NT2/D1 (cell line): Measurements from ENCODE around the gene CAMK2N1.
A peak's percentile ranks its signal among the peaks of the same experiment; 100 is the strongest.

Experiments used
- DNase-seq: peaks from one replicate; pipeline ENCODE4 v3.0.0-alpha.2; 2011; ENCODE audit warnings: low read depth, low spot score
- H3K27me3 ChIP-seq: 2 replicates; pipeline ENCODE4 v1.6.0; 2011; ENCODE audit warnings: mild to moderate bottlenecking; ENCODE audit not compliant: insufficient read length, insufficient read depth
- H3K36me3 ChIP-seq: 2 replicates; pipeline ENCODE4 v1.6.1; 2011; ENCODE audit warnings: mild to moderate bottlenecking, low read length, mixed read lengths; ENCODE audit not compliant: insufficient read depth, insufficient read length
- H3K4me1 ChIP-seq: 2 replicates; pipeline ENCODE4 v1.5.1; 2011; ENCODE audit not compliant: insufficient read depth, insufficient read length
- H3K4me3 ChIP-seq: 2 replicates; pipeline ENCODE4 v1.5.1; 2011; ENCODE audit warnings: low read depth; ENCODE audit not compliant: insufficient read length
- H3K9ac ChIP-seq: 2 replicates; pipeline ENCODE4 v1.6.0; 2011; ENCODE audit warnings: low read depth; ENCODE audit not compliant: insufficient read length
- H3K9me3 ChIP-seq: 2 replicates; pipeline ENCODE4 v1.5.1; 2011; ENCODE audit warnings: mild to moderate bottlenecking, low read length; ENCODE audit not compliant: insufficient read depth
- SUZ12 ChIP-seq: IDR thresholded peaks from 2 replicates; pipeline ENCODE4 v1.6.1; 2011; ENCODE audit not compliant: insufficient read length, insufficient read depth; ENCODE audit errors: extremely low read depth
- YY1 ChIP-seq: IDR thresholded peaks from 2 replicates; pipeline ENCODE4 v1.6.1; 2011; ENCODE audit not compliant: insufficient read length, insufficient read depth
- ZNF274 ChIP-seq: IDR thresholded peaks from 2 replicates; pipeline ENCODE4 v1.6.1; 2011; ENCODE audit warnings: mild to moderate bottlenecking, low read depth, low read length

Gene CAMK2N1

DNA sequence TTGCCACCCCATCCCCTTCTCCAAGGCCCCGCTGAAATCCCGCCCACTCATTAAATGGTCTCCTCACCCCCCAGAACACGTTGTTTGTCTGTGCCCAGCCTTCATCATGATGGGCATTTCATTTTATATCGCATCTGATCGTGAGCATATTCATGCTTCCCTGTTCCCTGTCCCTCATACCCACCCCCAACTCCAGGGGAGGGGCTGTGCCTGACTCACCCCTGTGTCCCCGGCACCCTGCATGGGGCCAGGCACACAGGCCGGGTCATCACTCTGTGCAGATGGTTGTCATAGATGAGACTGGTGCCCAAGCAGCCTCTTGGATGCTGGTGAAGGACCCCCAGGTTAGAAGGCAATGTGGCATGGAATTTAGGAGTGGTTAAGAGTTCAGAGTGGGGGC, 11.0 kb downstream of the CAMK2N1 start:
- H3K4me1 ChIP-seq, result peaks cover 9% of the 10 kb centered on the region

GRCh38 chr1:20474333-20474975, 11.6 kb downstream of the CAMK2N1 start:
- Histone ChIP-seq H3K9ac (no peak overlapping the region), H3K4me1 (peaks cover 9% of the 10 kb centered on the region), H3K27me3 (no peaks in the 10 kb centered on the region), H3K36me3 (no peaks in the 10 kb centered on the region), H3K4me3 (no peak overlapping the region), H3K9me3 (no peaks in the 10 kb centered on the region)
- no peak for TF ChIP-seq YY1
- TF ChIP-seq SUZ12, result no peak
- TF ChIP-seq ZNF274, result no peak
- DNase-seq, result no peak

More for the DNA sequence above, 11.0 kb downstream of the CAMK2N1 start:
- no peaks in the 10 kb centered on the region for H3K9me3 ChIP-seq
- TF ChIP-seq SUZ12, result no peak
- no peak for TF ChIP-seq ZNF274
- TF ChIP-seq YY1, result no peak
- H3K36me3 ChIP-seq, result no peaks in the 10 kb centered on the region
- H3K4me3 ChIP-seq, result no peak overlapping the region
- H3K27me3 ChIP-seq, result no peaks in the 10 kb centered on the region
- H3K9ac ChIP-seq, result no peak overlapping the region
- DNase-seq, result no peak

DNA sequence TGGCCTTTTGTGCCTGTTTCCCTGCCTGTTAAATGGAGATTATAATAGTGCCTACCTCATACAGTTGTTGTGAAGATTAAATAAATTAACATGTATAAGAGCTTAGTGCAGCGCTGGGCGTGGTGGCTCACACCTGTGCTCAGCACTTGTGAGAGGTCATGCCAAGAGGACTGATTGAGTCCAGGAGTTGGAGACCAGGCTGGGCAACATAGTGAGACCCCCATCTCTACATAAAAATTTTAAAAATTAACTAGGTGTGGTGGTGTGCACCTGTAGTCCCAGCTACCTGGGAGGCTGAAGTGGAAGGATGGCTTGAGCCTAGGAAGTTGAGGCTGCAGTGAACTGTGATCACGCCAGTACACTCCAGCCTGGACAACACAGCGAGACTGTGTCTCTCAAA, 12.1 kb downstream of the CAMK2N1 start:
- Histone ChIP-seq H3K27me3 (no peaks in the 10 kb centered on the region), H3K9ac (peak overlapping the region; percentile 38), H3K4me1 (peaks cover 9% of the 10 kb centered on the region), H3K9me3 (no peaks in the 10 kb centered on the region), H3K36me3 (no peaks in the 10 kb centered on the region), H3K4me3 (no peak overlapping the region)
- TF ChIP-seq ZNF274 (no peak), SUZ12 (no peak), YY1 (no peak)
- no peak for DNase-seq

DNA sequence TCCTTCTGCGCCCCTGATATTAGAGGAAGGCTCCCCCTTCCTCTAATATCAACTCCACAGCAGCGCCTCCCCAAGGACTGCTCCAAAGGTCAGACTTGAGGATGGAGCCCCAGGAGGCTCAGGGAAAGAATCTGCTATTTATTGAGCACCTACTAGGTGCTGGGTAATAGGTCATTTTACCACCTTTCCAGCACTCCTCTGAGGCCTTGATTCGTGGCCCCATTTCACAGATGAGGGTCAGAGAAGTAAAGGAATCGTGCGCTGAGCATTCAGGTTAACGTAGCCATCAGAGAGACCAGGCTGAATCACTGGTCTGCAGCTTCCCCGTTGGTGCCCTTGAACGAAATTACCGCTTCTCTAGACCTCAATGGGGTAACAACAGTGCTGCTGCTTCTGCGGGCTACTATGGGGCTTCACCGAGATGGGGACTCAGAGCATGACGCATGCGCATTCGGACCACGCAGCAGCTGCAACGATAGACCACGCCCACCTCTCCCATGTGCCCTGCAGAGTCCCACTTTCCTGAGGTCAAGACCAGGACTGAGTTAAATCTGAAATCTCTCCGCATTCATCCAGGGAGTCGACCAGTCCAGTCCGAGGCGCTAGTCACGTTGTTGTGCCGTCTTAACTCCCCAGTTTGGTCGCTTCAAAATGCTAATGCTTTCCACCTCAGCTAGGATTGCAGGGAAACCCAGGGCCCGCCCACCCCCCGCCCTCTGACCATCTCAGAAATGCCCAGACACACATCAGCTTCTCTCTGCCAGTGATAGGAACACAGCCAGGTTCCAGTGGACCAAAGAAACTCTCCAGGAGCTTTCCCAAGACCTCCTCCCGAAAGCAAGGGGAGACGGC, 12.9 kb downstream of the CAMK2N1 start:
- Histone ChIP-seq H3K4me1 (peaks cover 9% of the 10 kb centered on the region), H3K36me3 (no peaks in the 10 kb centered on the region), H3K9me3 (no peaks in the 10 kb centered on the region), H3K9ac (peak overlapping the region; percentile 52), H3K4me3 (peak overlapping the region; percentile 39), H3K27me3 (no peaks in the 10 kb centered on the region)
- no peak for DNase-seq
- TF ChIP-seq YY1 (no peak), ZNF274 (no peak), SUZ12 (no peak)

- TF ChIP-seq ZNF274, result no peak
- no peak for TF ChIP-seq SUZ12
- no peak for TF ChIP-seq YY1
- no peak overlapping the region for H3K4me3 ChIP-seq
- no peak overlapping the region for H3K9ac ChIP-seq
- H3K9me3 ChIP-seq, result no peaks in the 10 kb centered on the region
- no peaks in the 10 kb centered on the region for H3K27me3 ChIP-seq
- no peak for DNase-seq
- peaks cover 9% of the 10 kb centered on the region for H3K4me1 ChIP-seq
- H3K36me3 ChIP-seq, result no peaks in the 10 kb centered on the region
Measured at GRCh38 chr1:20472121-20472520, 13.9 kb downstream of the CAMK2N1 start.

GRCh38 chr1:20470194-20470593, 15.8 kb downstream of the CAMK2N1 start:
- no peak for TF ChIP-seq YY1
- H3K27me3 ChIP-seq, result no peaks in the 10 kb centered on the region
- H3K4me3 ChIP-seq, result no peak overlapping the region
- DNase-seq, result no peak
- no peaks in the 10 kb centered on the region for H3K36me3 ChIP-seq
- H3K9me3 ChIP-seq, result no peaks in the 10 kb centered on the region
- H3K9ac ChIP-seq, result no peak overlapping the region
- no peaks in the 10 kb centered on the region for H3K4me1 ChIP-seq

GRCh38 chr1:20469406-20470076, 16.5 kb downstream of the CAMK2N1 start:
- TF ChIP-seq YY1, result no peak
- no peak for TF ChIP-seq SUZ12
- TF ChIP-seq ZNF274, result no peak
- Histone ChIP-seq H3K9me3 (no peaks in the 10 kb centered on the region), H3K4me1 (no peaks in the 10 kb centered on the region), H3K36me3 (no peaks in the 10 kb centered on the region), H3K4me3 (no peak overlapping the region), H3K27me3 (peaks cover 4% of the 10 kb centered on the region), H3K9ac (no peak overlapping the region)
- no peak for DNase-seq
